Keratinocyte (primary cell): ENCODE data around the gene TIMM22. TPM values are rescaled to one million over a fixed set of nuclear protein-coding genes. Genes with fewer than 3 reads are reported as not detected.
A peak's percentile ranks its signal among the peaks of the same experiment; 100 is the strongest.

Source experiments
- DNase-seq: peaks from one replicate; pipeline ENCODE4 v3.0.0-alpha.2; 2011; ENCODE audit warnings: low read depth, missing footprints, low spot score
- FAIRE-seq: peaks from 2 replicates; lab custom pipeline; 2011; peaks lifted over from hg19 to GRCh38; lab: Jason Lieb, UNC
- H2AFZ ChIP-seq: 2 replicates; pipeline ENCODE4 v1.6.0; 2012; ENCODE audit warnings: low read length, control low read depth, inconsistent platforms; ENCODE audit not compliant: control insufficient read depth
- H3K27ac ChIP-seq: 2 replicates; pipeline ENCODE4 v1.5.1; 2011; ENCODE audit warnings: low read length; ENCODE audit not compliant: control insufficient read depth, insufficient read depth
- H3K27me3 ChIP-seq: 3 replicates; pipeline ENCODE4 v1.6.0; 2011; ENCODE audit warnings: low read length; ENCODE audit not compliant: control insufficient read depth, insufficient read depth; ENCODE audit errors: extremely low read depth
- H3K36me3 ChIP-seq, 2 experiments: 2 replicates in 1 of 2; 3 replicates in 1 of 2; pipeline ENCODE4 v1.5.1; 2011; ENCODE audit warnings: low read length in 2 of 2, mild to moderate bottlenecking in 1 of 2; ENCODE audit not compliant: control insufficient read depth in 2 of 2, insufficient read depth in 2 of 2; ENCODE audit errors: extremely low read depth in 1 of 2
- H3K4me1 ChIP-seq: 3 replicates; pipeline ENCODE4 v1.5.1; 2011; ENCODE audit warnings: low read length; ENCODE audit not compliant: control insufficient read depth, insufficient read depth; ENCODE audit errors: extremely low read depth
- H3K4me2 ChIP-seq: 3 replicates; pipeline ENCODE4 v1.6.0; 2011; ENCODE audit warnings: low read depth, low read length; ENCODE audit not compliant: control insufficient read depth, insufficient read depth; ENCODE audit errors: extremely low read depth
- H3K4me3 ChIP-seq, 3 experiments: fragments of 200-600 bp in 1 of 3; sonication (generic) in 1 of 3; 2 replicates in 2 of 3; 3 replicates in 1 of 3; pipeline ENCODE4 v1.5.1; 2011 to 2016; ENCODE audit warnings: low read length in 3 of 3, mild to moderate bottlenecking in 3 of 3, control low read depth in 2 of 3, inconsistent platforms in 1 of 3, low read depth in 1 of 3, mixed read lengths in 1 of 3, mixed run types in 1 of 3, moderate library complexity in 1 of 3; ENCODE audit not compliant: control insufficient read depth in 2 of 3, insufficient read depth in 2 of 3; ENCODE audit errors: extremely low read depth in 1 of 3
- H3K79me2 ChIP-seq: 2 replicates; pipeline ENCODE4 v1.6.0; 2012; ENCODE audit warnings: low read length; ENCODE audit not compliant: control insufficient read depth, insufficient read depth
- H3K9ac ChIP-seq: 3 replicates; pipeline ENCODE4 v1.6.0; 2011; ENCODE audit warnings: low read length; ENCODE audit not compliant: control insufficient read depth, insufficient read depth; ENCODE audit errors: extremely low read depth
- H3K9me1 ChIP-seq: 3 replicates; pipeline ENCODE4 v1.6.0; 2011; ENCODE audit warnings: low read length; ENCODE audit not compliant: control insufficient read depth, insufficient read depth; ENCODE audit errors: extremely low read depth
- H3K9me3 ChIP-seq: 2 replicates; pipeline ENCODE4 v1.5.1; 2012; ENCODE audit warnings: low read depth, low read length; ENCODE audit not compliant: control insufficient read depth
- H4K20me1 ChIP-seq: 3 replicates; pipeline ENCODE4 v1.6.0; 2011; ENCODE audit warnings: low read length; ENCODE audit not compliant: control insufficient read depth, insufficient read depth; ENCODE audit errors: extremely low read depth
- EZH2 ChIP-seq: IDR thresholded peaks from one replicate; pipeline ENCODE4 v1.6.1; 2012; ENCODE audit warnings: inconsistent platforms, mild to moderate bottlenecking, low read length, moderate library complexity
- dilution Hi-C: fragments of 300-500 bp; cut with MboI; formaldehyde crosslinking; loops from one replicate; pipeline ENCODE4 v1.7.0; 2020; ENCODE audit warnings: low sequenced_read_pairs; ENCODE audit not compliant: extremely low pct_ligation_motif_present
- polyA plus RNA-seq, 5 experiments: library from polyadenylated mRNA; depleted of rRNA in 3 of 5; stranded (reverse) in 3 of 5; stranded (forward) in 1 of 5; unstranded in 1 of 5; fragments of >200 nt; gene quantifications; 1 replicate in 1 of 5; 2 replicates in 3 of 5; 3 replicates in 1 of 5; pipeline versions ENCODE4 v1.2.1 to v1.2.3, GENCODE V29; 2011 to 2012; ENCODE audit warnings: missing spikeins in 2 of 5, low read depth in 1 of 5, low replicate concordance in 1 of 5
- TF ChIP-seq, protein P1 (sequence below), 3 experiments: IDR thresholded peaks in 1 of 3; conservative IDR thresholded peaks in 1 of 3; optimal IDR thresholded peaks in 1 of 3; 2 replicates in 2 of 3; 3 replicates in 1 of 3; pipeline versions ENCODE3 to v1.5.1; 2011; ENCODE audit warnings: low read length in 3 of 3, mild to moderate bottlenecking in 3 of 3, moderate library complexity in 2 of 3, control low read depth in 1 of 3, inconsistent platforms in 1 of 3; ENCODE audit not compliant: insufficient read depth in 2 of 3; ENCODE audit errors: extremely low read depth in 1 of 3

TIMM22 gene
- polyA plus RNA-seq, 1 donor (not counting 4 experiments of a cell fraction or from before 2014, with no cell fraction given): 14.4 TPM

DNA sequence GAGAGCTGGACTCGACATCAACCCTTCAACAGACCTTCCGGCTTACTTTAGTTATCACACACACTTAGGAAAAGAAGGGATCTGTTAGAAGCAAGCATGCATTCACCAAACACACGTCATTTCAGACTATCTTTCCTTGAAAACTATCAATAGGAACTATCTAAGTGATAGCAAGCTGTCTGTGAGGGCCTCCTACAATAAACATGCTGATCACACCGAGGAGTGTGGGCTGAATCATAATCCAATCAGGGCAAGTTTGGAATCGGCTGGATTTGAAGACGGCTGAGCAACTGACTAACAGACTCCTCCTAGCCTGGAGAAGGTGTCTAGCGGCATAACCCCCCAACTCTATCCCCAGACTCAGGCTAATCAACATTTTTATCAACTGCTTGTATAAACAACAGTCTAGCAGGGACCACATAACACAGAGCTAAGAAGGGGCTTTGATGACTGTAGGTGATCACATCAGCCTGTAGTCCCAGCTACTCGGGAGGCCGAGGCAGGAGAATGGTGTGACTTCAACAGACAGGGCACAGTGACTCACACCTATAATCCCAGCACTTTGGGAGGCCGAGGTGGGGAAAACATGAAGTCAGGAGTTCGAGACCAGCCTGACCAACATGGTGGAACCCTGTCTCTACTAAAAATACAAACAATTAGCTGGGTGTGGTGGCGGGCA is 31.5 kb upstream of the TIMM22 start:
- TF ChIP-seq, protein P1, sequence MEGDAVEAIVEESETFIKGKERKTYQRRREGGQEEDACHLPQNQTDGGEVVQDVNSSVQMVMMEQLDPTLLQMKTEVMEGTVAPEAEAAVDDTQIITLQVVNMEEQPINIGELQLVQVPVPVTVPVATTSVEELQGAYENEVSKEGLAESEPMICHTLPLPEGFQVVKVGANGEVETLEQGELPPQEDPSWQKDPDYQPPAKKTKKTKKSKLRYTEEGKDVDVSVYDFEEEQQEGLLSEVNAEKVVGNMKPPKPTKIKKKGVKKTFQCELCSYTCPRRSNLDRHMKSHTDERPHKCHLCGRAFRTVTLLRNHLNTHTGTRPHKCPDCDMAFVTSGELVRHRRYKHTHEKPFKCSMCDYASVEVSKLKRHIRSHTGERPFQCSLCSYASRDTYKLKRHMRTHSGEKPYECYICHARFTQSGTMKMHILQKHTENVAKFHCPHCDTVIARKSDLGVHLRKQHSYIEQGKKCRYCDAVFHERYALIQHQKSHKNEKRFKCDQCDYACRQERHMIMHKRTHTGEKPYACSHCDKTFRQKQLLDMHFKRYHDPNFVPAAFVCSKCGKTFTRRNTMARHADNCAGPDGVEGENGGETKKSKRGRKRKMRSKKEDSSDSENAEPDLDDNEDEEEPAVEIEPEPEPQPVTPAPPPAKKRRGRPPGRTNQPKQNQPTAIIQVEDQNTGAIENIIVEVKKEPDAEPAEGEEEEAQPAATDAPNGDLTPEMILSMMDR (optimal IDR thresholded peaks at IDR 0.05 in 1 of 3, IDR thresholded peaks at IDR 0.05 in 1 of 3, conservative IDR thresholded peaks at IDR 0.05 in 1 of 3; ENCODE audit: extremely low read depth in 1 of 3, insufficient read depth in 2 of 3, low read length in 3 of 3): no peak
- no peak for TF ChIP-seq EZH2
- H3K4me1 ChIP-seq: peaks cover 2% of the 10 kb centered on the region
- H3K36me3 ChIP-seq: peaks cover 10 to 16% of the 10 kb centered on the region in 2 experiments
- dilution Hi-C loops: no loop called here
- no peak overlapping the region for H2AFZ ChIP-seq
- H3K27ac ChIP-seq: no peak overlapping the region
- H3K27me3 ChIP-seq: no peaks in the 10 kb centered on the region
- FAIRE-seq: no peak
- peaks cover 6% of the 10 kb centered on the region for H3K9me1 ChIP-seq
- no peak for DNase-seq
- no peaks in the 10 kb centered on the region for H3K9me3 ChIP-seq
- H4K20me1 ChIP-seq: peaks cover 13% of the 10 kb centered on the region
- H3K79me2 ChIP-seq: peaks cover 97% of the 10 kb centered on the region
- no peak overlapping the region for H3K4me3 ChIP-seq
- no peak overlapping the region for H3K4me2 ChIP-seq
- peak overlapping the region; percentile 3 for H3K9ac ChIP-seq

DNA sequence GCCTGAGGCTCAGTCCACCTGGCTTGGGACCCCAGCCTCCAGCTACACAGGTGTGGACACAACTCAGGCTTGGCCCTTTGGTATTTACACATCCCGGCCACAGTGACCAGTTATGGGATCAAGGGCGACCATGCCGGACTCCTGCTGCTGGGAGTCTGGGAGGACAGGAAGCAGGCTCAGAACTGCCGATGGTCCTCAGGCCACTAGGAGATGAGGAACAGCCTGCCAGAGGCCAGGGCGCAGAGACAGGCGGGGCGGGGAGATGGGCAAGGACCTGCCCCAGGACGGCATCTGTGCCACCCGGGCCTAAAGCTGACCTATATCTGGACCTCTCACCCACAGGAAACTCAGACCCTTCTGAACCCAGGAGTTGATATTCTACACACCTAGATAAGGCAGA is 29.8 kb upstream of the TIMM22 start:
- FAIRE-seq (no peak), DNase-seq (no peak)
- H3K9me1 ChIP-seq: peaks cover 6% of the 10 kb centered on the region
- dilution Hi-C loops: no loop called here
- H3K9ac ChIP-seq: no peak overlapping the region
- TF ChIP-seq, protein P1 (optimal IDR thresholded peaks at IDR 0.05 in 1 of 3, IDR thresholded peaks at IDR 0.05 in 1 of 3, conservative IDR thresholded peaks at IDR 0.05 in 1 of 3; ENCODE audit: extremely low read depth in 1 of 3, insufficient read depth in 2 of 3, low read length in 3 of 3): no peak
- TF ChIP-seq EZH2: no peak
- H3K79me2 ChIP-seq: peaks cover 98% of the 10 kb centered on the region
- H3K4me1 ChIP-seq: peaks cover 2% of the 10 kb centered on the region
- peaks cover 13% of the 10 kb centered on the region for H4K20me1 ChIP-seq
- H2AFZ ChIP-seq: no peak overlapping the region
- H3K4me3 ChIP-seq: no peak overlapping the region
- H3K4me2 ChIP-seq: no peak overlapping the region
- H3K27ac ChIP-seq: no peak overlapping the region
- H3K9me3 ChIP-seq: no peaks in the 10 kb centered on the region
- H3K36me3 ChIP-seq: peaks cover 12 to 16% of the 10 kb centered on the region in 2 experiments
- no peaks in the 10 kb centered on the region for H3K27me3 ChIP-seq
